ENCODE results near the gene HPX. TPM values are rescaled to one million over a fixed set of nuclear protein-coding genes. Genes with fewer than 3 reads are reported as not detected.

Gene HPX
- total RNA-seq, 2 experiments from 2014 or later = not detected

GRCh38 chr11:6472934-6473333, 32.1 kb upstream of the HPX start:
- no peaks in the 10 kb centered on the region for H3K9me3 Mint-ChIP-seq
- CTCF ChIA-PET = interaction anchor here (1.1 to 7.7 kb wide), 8 partner anchors 9 to 120 kb away, joined by 4 to 41 read pairs (median 8); partner anchors contain the start of gene HPX
- no peak for TF ChIP-seq CTCF (IDR thresholded peaks at IDR 0.05)
- H3K27ac Mint-ChIP-seq = no peak overlapping the region
- ATAC-seq (no peak), DNase-seq (no peak)
- peaks cover 8% of the 10 kb centered on the region for H3K36me3 Mint-ChIP-seq (ENCODE audit: low read depth)
- POLR2A ChIA-PET = interaction anchor here (0.6 to 2.8 kb wide), 6 partner anchors 11 to 269 kb away, joined by 3 to 17 read pairs (median 3); no protein-coding TSS in a partner anchor
- H3K4me3 Mint-ChIP-seq = peak overlapping the region; percentile 50
- H3K4me1 Mint-ChIP-seq (ENCODE audit: low read depth) = peaks cover 9% of the 10 kb centered on the region
- intact Hi-C loops (cut with micrococcal nuclease) = no loop called here
- no peaks in the 10 kb centered on the region for H3K27me3 Mint-ChIP-seq

- ATAC-seq = no peak
- POLR2A ChIA-PET = interaction anchor here (1.0 kb wide), 1 partner anchor 23 kb away, joined by 3 read pairs; no protein-coding TSS in a partner anchor
- Mint-ChIP-seq H3K9me3 (no peaks in the 10 kb centered on the region), H3K27ac (no peak overlapping the region), H3K4me3 (no peak overlapping the region), H3K36me3 (ENCODE audit: low read depth) (no peaks in the 10 kb centered on the region), H3K4me1 (ENCODE audit: low read depth) (peaks cover 9% of the 10 kb centered on the region), H3K27me3 (no peaks in the 10 kb centered on the region)
- TF ChIP-seq CTCF (IDR thresholded peaks at IDR 0.05) = no peak
- intact Hi-C loops (cut with micrococcal nuclease) = no loop called here
- DNase-seq = no peak
- CTCF ChIA-PET = interaction anchor here (2.0 to 3.0 kb wide), 3 partner anchors 26 to 107 kb away, joined by 6 to 21 read pairs (median 14); no protein-coding TSS in a partner anchor
Measured at GRCh38 chr11:6469599-6469998, 28.8 kb upstream of the HPX start.

- no peak overlapping the region for H3K27ac Mint-ChIP-seq
- H3K27me3 Mint-ChIP-seq = no peaks in the 10 kb centered on the region
- H3K4me3 Mint-ChIP-seq = no peak overlapping the region
- peaks cover 9% of the 10 kb centered on the region for H3K4me1 Mint-ChIP-seq (ENCODE audit: low read depth)
- CTCF ChIA-PET = interaction anchor here (2.0 to 3.0 kb wide), 3 partner anchors 25 to 106 kb away, joined by 6 to 21 read pairs (median 14); no protein-coding TSS in a partner anchor
- H3K36me3 Mint-ChIP-seq (ENCODE audit: low read depth) = no peaks in the 10 kb centered on the region
- H3K9me3 Mint-ChIP-seq = no peaks in the 10 kb centered on the region
- ATAC-seq (peak; percentile 67), DNase-seq (peak; percentile 45)
- TF ChIP-seq CTCF (IDR thresholded peaks at IDR 0.05) = no peak
- POLR2A ChIA-PET = interaction anchor here (1.0 kb wide), 1 partner anchor 23 kb away, joined by 3 read pairs; no protein-coding TSS in a partner anchor
- intact Hi-C loops (cut with micrococcal nuclease) = no loop called here
Measured at GRCh38 chr11:6468712-6469495, 28.1 kb upstream of the HPX start.

- Mint-ChIP-seq H3K36me3 (ENCODE audit: low read depth) (no peaks in the 10 kb centered on the region), H3K9me3 (no peaks in the 10 kb centered on the region), H3K4me3 (no peak overlapping the region), H3K27ac (no peak overlapping the region), H3K4me1 (ENCODE audit: low read depth) (no peaks in the 10 kb centered on the region), H3K27me3 (no peaks in the 10 kb centered on the region)
- intact Hi-C loops (cut with micrococcal nuclease) = no loop called here
- ChIA-PET POLR2A (interaction anchor here (0.7 to 0.9 kb wide), 2 partner anchors 14 to 22 kb away, joined by 3 read pairs; partner anchors contain the start of genes ARFIP2 and TIMM10B), CTCF (interaction anchor here (1.0 to 2.1 kb wide), 4 partner anchors 15 to 96 kb away, joined by 3 to 9 read pairs (median 6); no protein-coding TSS in a partner anchor)
- ATAC-seq = no peak
- TF ChIP-seq CTCF (IDR thresholded peaks at IDR 0.05) = no peak
- DNase-seq = no peak
Measured at GRCh38 chr11:6459099-6459450, 18.3 kb upstream of the HPX start.

Data from activated CD8-positive, alpha-beta T cell treated with anti-CD3 and anti-CD28 coated beads for 36 hours (primary cell).